Glutamatergic neuron (in vitro differentiated cells): Measurements from ENCODE around the gene GALNS. TPM values are rescaled to one million over a fixed set of nuclear protein-coding genes. Genes with fewer than 3 reads are reported as not detected.
"Not testable (repeated sequence)": the region's sequence is repeated elsewhere in the genome, so short reads cannot be mapped to it uniquely, and the experiment has no call there.

Source experiments
- DNase-seq: peaks from one replicate; pipeline ENCODE4 v3.0.0; 2022
- H3K27ac Mint-ChIP-seq: one replicate; pipeline ENCODE4 v1.8.0; 2020; ENCODE audit warnings: mild to moderate bottlenecking, mixed read lengths, inconsistent platforms; ENCODE audit not compliant: unreplicated experiment
- H3K27me3 Mint-ChIP-seq: one replicate; pipeline ENCODE4 v1.8.0; 2020; ENCODE audit warnings: mild to moderate bottlenecking, moderate library complexity, mixed read lengths, inconsistent platforms; ENCODE audit not compliant: unreplicated experiment
- H3K36me3 Mint-ChIP-seq: one replicate; pipeline ENCODE4 v1.8.0; 2020; ENCODE audit warnings: mild to moderate bottlenecking, mixed read lengths, inconsistent platforms; ENCODE audit not compliant: unreplicated experiment
- H3K4me1 Mint-ChIP-seq: one replicate; pipeline ENCODE4 v1.8.0; 2020; ENCODE audit warnings: mild to moderate bottlenecking, low read depth, mixed read lengths, inconsistent platforms; ENCODE audit not compliant: unreplicated experiment
- H3K4me3 Mint-ChIP-seq: one replicate; pipeline ENCODE4 v1.8.0; 2020; ENCODE audit warnings: mild to moderate bottlenecking, mixed read lengths, inconsistent platforms; ENCODE audit not compliant: unreplicated experiment
- H3K9me3 Mint-ChIP-seq: one replicate; pipeline ENCODE4 v1.8.0; 2020; ENCODE audit warnings: mild to moderate bottlenecking, moderate library complexity, mixed read lengths, inconsistent platforms; ENCODE audit not compliant: unreplicated experiment
- CTCF ChIP-seq: fragments of 200-600 bp; sonication (generic); IDR thresholded peaks from one replicate; pipeline ENCODE4 v1.5.0; 2021; ENCODE audit not compliant: partially characterized antibody, unreplicated experiment
- total RNA-seq: library from RNA; stranded (reverse); fragmentation: NEBNext Ultra II Directional; extraction: Animal tissue kit (Norgen Biotek cat#: 25700); gene quantifications from one replicate; pipeline ENCODE4 v1.2.1, GENCODE V29; 2021; ENCODE audit not compliant: unreplicated experiment

GALNS gene
- total RNA-seq, 1 donor from 2014 or later: 31.7 TPM

DNA sequence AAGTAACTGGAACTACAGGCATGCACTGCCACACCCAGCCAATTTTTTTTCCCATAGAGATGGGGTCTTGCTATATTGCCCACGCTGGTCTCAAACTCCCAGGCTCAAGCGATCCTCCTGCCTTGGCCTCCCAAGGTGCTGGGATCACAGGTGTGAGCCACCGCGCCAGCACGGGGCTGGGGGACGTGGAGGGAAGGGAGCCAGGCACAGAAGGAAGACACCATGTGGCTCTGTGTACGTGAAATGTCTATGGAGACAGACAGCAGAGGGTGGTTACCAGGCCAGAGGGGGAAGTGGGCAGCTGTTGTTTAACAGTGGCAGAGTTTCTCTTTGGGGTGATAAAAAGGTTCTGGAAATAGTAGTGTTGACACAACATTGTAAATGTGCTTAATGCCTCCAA, 67.2 kb downstream of the GALNS start:
- H3K4me3 Mint-ChIP-seq: no peak overlapping the region
- peaks cover 5% of the 10 kb centered on the region for H3K27me3 Mint-ChIP-seq
- no peak for DNase-seq
- TF ChIP-seq CTCF: no peak
- no peaks in the 10 kb centered on the region for H3K9me3 Mint-ChIP-seq
- H3K27ac Mint-ChIP-seq: no peak overlapping the region
- H3K4me1 Mint-ChIP-seq: peaks cover 4% of the 10 kb centered on the region
- no peaks in the 10 kb centered on the region for H3K36me3 Mint-ChIP-seq

- not testable (repeated sequence) for DNase-seq, H3K27ac Mint-ChIP-seq, H3K9me3 Mint-ChIP-seq, H3K4me3 Mint-ChIP-seq, H3K36me3 Mint-ChIP-seq, H3K4me1 Mint-ChIP-seq, H3K27me3 Mint-ChIP-seq
Observed at GRCh38 chr16:88788749-88789148, 68.0 kb downstream of the GALNS start.

DNA sequence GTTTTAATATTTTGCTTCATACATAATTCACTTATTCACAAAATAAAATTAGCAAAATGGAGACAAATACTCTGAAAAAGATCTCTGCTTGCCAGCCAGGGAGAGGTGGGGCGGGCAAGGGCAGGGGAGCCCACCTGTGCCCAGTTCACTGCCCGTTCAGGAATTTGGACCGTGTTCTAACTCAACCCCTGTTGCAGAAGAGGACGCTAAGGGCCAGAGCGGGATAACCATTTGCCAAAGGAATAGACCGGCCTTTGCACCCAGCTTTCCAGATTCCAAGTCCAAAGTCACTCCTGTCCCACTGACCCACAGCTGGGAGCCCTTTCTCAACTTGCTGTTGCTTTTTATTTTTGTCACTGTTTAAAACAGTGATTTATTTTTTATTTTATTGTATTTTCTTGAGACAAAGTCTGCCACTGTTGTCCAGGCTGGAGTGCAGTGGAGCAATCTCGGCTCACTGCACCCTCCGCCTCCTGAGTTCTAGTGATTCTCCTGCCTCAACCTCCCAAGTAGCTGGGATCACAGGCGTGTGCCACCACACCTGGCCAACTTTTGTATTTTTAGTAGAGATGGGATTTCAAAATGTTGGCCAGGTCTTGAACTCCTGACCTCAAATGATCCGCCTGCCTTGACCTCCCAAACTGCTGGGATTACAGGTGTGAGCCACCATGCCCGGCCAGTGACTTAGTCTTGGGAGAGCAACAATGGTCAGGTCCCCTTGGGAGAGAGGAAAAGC, 69.0 kb downstream of the GALNS start:
- Mint-ChIP-seq H3K9me3 (no peaks in the 10 kb centered on the region), H3K4me1 (peaks cover 9% of the 10 kb centered on the region), H3K27me3 (peaks cover 8% of the 10 kb centered on the region), H3K36me3 (no peaks in the 10 kb centered on the region), H3K27ac (no peak overlapping the region), H3K4me3 (no peak overlapping the region)
- TF ChIP-seq CTCF: no peak
- no peak for DNase-seq

DNA sequence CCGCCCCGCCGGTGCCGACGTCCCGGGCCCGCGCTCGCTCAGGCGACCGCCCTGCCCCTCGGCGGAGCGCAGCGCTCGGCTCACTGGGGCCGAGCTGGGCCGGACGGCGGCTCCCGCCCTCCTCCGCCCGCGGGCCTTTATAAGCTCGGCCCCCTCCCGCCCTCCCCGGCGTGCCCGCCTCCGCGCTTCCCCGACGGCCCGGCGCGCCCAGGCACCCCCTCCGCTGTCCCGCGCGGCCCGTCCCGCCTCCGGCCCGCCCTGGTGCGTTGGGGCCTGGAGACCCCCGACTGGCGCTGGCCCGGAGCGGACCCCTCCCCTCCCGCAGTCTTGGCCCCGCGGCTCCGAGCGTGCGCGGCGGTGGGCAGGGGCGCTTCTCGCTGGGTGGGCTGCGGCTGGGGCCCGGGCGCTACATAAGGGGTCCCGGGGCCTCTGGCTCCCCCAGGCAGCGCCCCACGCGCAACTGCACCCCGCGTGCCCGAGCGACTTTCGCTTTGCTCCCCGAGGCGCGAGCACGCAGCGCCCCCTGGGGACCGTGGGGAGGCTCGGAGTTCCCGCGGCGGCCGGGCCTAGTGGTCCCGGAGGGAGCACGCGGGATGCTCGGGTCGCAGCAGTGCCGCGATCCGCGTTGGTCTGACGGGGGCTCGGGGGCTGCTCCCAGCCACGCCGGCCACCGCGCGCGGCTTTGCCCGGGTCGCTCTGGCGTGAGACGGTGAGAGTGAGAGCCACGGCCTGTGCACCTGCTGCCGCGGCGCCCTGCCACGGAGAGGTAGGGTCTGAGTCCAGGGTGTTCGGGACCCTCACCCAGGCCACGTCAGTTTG, 71.4 kb downstream of the GALNS start, which contains the start of gene PIEZO1:
Gene PIEZO1, minus strand, starts transcription at position 115 of the 819 bp plus-strand sequence. CDS start 256 bp downstream, outside the sequence.
- DNase-seq: no peak
- peaks cover 2% of the 10 kb centered on the region for H3K9me3 Mint-ChIP-seq
- H3K36me3 Mint-ChIP-seq: no peaks in the 10 kb centered on the region
- H3K27ac Mint-ChIP-seq: no peak within 1 kb of the TSS
- H3K27me3 Mint-ChIP-seq: peaks cover 8% of the 10 kb centered on the region
- peaks cover 10% of the 10 kb centered on the region for H3K4me1 Mint-ChIP-seq
- TF ChIP-seq CTCF: peak; percentile 44
- H3K4me3 Mint-ChIP-seq: peak within 1 kb of the TSS; percentile 61

DNA sequence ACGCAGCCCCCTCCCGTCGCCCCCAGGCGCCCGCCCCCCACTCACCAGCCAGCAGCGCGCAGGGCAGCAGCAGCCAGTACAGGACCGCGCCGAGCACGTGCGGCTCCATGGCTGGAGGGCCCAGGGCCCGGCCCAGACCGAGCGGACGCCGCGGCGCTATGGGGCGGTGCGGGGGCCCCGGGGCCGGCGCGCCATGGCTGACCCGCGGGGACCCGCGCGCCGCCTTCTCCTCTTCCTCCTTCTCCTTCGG, 72.0 kb downstream of the GALNS start:
- Mint-ChIP-seq H3K27ac (no peak overlapping the region), H3K36me3 (no peaks in the 10 kb centered on the region), H3K27me3 (peaks cover 8% of the 10 kb centered on the region), H3K4me1 (peaks cover 12% of the 10 kb centered on the region), H3K9me3 (peaks cover 2% of the 10 kb centered on the region), H3K4me3 (no peak overlapping the region)
- TF ChIP-seq CTCF: no peak
- DNase-seq: no peak
